ENCODE data around the gene UGP2. TPM values are rescaled to one million over a fixed set of nuclear protein-coding genes. Genes with fewer than 3 reads are reported as not detected.
A peak's percentile ranks its signal among the peaks of the same experiment; 100 is the strongest.

The UGP2 gene
- total RNA-seq, 4 donors from 2014 or later, result 62.3 to 352 (median 235) TPM

- DNase-seq, result no peak
- peaks cover 0 to 5% (median 2%) of the 10 kb centered on the region in 4 donors for H3K4me1 ChIP-seq
- in situ Hi-C loops (cut with MboI; ENCODE audit: low pct_ligation_motif_present in 1 of 4, low pct_unique_long_range_greater_than_20kb in 1 of 4, low sequenced_read_pairs in 3 of 4), result no loop called here
- H3K9me3 ChIP-seq, result no peaks in the 10 kb centered on the region
- H3K36me3 ChIP-seq, result no peaks in the 10 kb centered on the region
- no peak overlapping the region for H3K27ac ChIP-seq
- no peaks in the 10 kb centered on the region for H3K27me3 ChIP-seq
- intact Hi-C loops (cut with DNase I; ENCODE audit: low total_unique reads), result no loop called here
- WGBS, 2 donors (ENCODE audit: low coverage in 1 of 2), result 70 to 83% methylated on average over 1 of the region's 1 CpG
- TF ChIP-seq EP300 (IDR thresholded peaks at IDR 0.05; ENCODE audit: low read depth), result no peak
- no peak for TF ChIP-seq CTCF (IDR thresholded peaks at IDR 0.05)
- TF ChIP-seq POLR2AphosphoS5 (IDR thresholded peaks at IDR 0.05), result no peak
- no peak for TF ChIP-seq POLR2A (IDR thresholded peaks at IDR 0.05)
- H3K4me3 ChIP-seq, result no peak overlapping the region
Observed at GRCh38 chr2:63814114-63814513, 27.6 kb upstream of the UGP2 start.

GRCh38 chr2:63817382-63817781 is 24.3 kb upstream of the UGP2 start:
- peaks cover 0 to 3% (median 0%) of the 10 kb centered on the region in 4 donors for H3K4me1 ChIP-seq
- TF ChIP-seq POLR2A (IDR thresholded peaks at IDR 0.05), result no peak
- TF ChIP-seq EP300 (IDR thresholded peaks at IDR 0.05; ENCODE audit: low read depth), result no peak
- TF ChIP-seq POLR2AphosphoS5 (IDR thresholded peaks at IDR 0.05), result no peak
- no peak for TF ChIP-seq CTCF (IDR thresholded peaks at IDR 0.05)
- H3K4me3 ChIP-seq, result no peak overlapping the region
- WGBS, 2 donors (ENCODE audit: low coverage in 1 of 2), result 29 to 49% methylated on average over 1 to 2 of the region's 2 CpGs
- in situ Hi-C loops (cut with MboI; ENCODE audit: low pct_ligation_motif_present in 1 of 4, low pct_unique_long_range_greater_than_20kb in 1 of 4, low sequenced_read_pairs in 3 of 4) (no loop called here), intact Hi-C loops (cut with DNase I; ENCODE audit: low total_unique reads) (no loop called here)
- H3K9me3 ChIP-seq, result no peaks in the 10 kb centered on the region
- no peaks in the 10 kb centered on the region for H3K36me3 ChIP-seq
- no peak for DNase-seq
- no peak overlapping the region for H3K27ac ChIP-seq
- H3K27me3 ChIP-seq, result no peaks in the 10 kb centered on the region

GRCh38 chr2:63818271-63818670 is 23.4 kb upstream of the UGP2 start:
- no peak for TF ChIP-seq EP300 (IDR thresholded peaks at IDR 0.05; ENCODE audit: low read depth)
- no peak for TF ChIP-seq POLR2A (IDR thresholded peaks at IDR 0.05)
- no peak for TF ChIP-seq CTCF (IDR thresholded peaks at IDR 0.05)
- no peak for TF ChIP-seq POLR2AphosphoS5 (IDR thresholded peaks at IDR 0.05)
- intact Hi-C loops (cut with DNase I; ENCODE audit: low total_unique reads), result no loop called here
- no peaks in the 10 kb centered on the region for H3K36me3 ChIP-seq
- WGBS, 2 donors (ENCODE audit: low coverage in 1 of 2), result 50 to 83% methylated on average over 1 to 2 of the region's 2 CpGs
- H3K4me1 ChIP-seq, result peaks cover 0 to 3% (median 0%) of the 10 kb centered on the region in 4 donors
- no peaks in the 10 kb centered on the region for H3K9me3 ChIP-seq
- in situ Hi-C loops (cut with MboI; ENCODE audit: low pct_ligation_motif_present in 1 of 4, low pct_unique_long_range_greater_than_20kb in 1 of 4, low sequenced_read_pairs in 3 of 4), result no loop called here
- no peaks in the 10 kb centered on the region for H3K27me3 ChIP-seq
- H3K27ac ChIP-seq, result no peak overlapping the region
- no peak overlapping the region for H3K4me3 ChIP-seq
- DNase-seq, result no peak

GRCh38 chr2:63819256-63819655 is 22.4 kb upstream of the UGP2 start:
- Histone ChIP-seq H3K36me3 (no peaks in the 10 kb centered on the region), H3K27me3 (no peaks in the 10 kb centered on the region), H3K4me3 (no peak overlapping the region), H3K27ac (peak overlapping the region in 2 of 4 donors; percentile 41), H3K4me1 (peaks cover 0 to 3% (median 0%) of the 10 kb centered on the region in 4 donors), H3K9me3 (no peaks in the 10 kb centered on the region)
- DNase-seq, result no peak
- TF ChIP-seq POLR2AphosphoS5 (IDR thresholded peaks at IDR 0.05) (no peak), CTCF (IDR thresholded peaks at IDR 0.05) (no peak), EP300 (IDR thresholded peaks at IDR 0.05; ENCODE audit: low read depth) (no peak), POLR2A (IDR thresholded peaks at IDR 0.05) (no peak)
- WGBS, 2 donors (ENCODE audit: low coverage in 1 of 2), result 57 to 61% methylated on average over 2 to 3 of the region's 3 CpGs
- intact Hi-C loops (cut with DNase I; ENCODE audit: low total_unique reads), result no loop called here
- in situ Hi-C loops (cut with MboI; ENCODE audit: low pct_ligation_motif_present in 1 of 4, low pct_unique_long_range_greater_than_20kb in 1 of 4, low sequenced_read_pairs in 3 of 4), result no loop called here

Data from transverse colon (tissue), 4 donors.